Suppressor macrophage (primary cell): ENCODE measurements around the gene SPATS1.

Experiments
- DNase-seq, 4 experiments: peaks; one replicate each; pipeline ENCODE4 v3.0.0-alpha.2; 2020 to 2022

SPATS1 gene

GRCh38 chr6:44388135-44388487 is 45.7 kb downstream of the SPATS1 start:
- no peak for DNase-seq

- no peak for DNase-seq
Measured at GRCh38 chr6:44388887-44389286, 46.4 kb downstream of the SPATS1 start.

- no peak for DNase-seq
Measured at GRCh38 chr6:44390158-44390683, 47.8 kb downstream of the SPATS1 start.
